ENCODE results near the gene IGFBPL1.

- no peak for TF ChIP-seq POLR2A (IDR thresholded peaks at IDR 0.05; ENCODE audit: control extremely low read depth in 1 of 2, low read depth in 2 of 2, low read length in 2 of 2)
- no peak for TF ChIP-seq POLR2AphosphoS5 (IDR thresholded peaks at IDR 0.05; ENCODE audit: low read depth, low read length)
- TF ChIP-seq CTCF (IDR thresholded peaks at IDR 0.05; ENCODE audit: control extremely low read depth in 1 of 3, insufficient read depth in 1 of 3, low read depth in 1 of 3, low read length in 3 of 3) = no peak
- TF ChIP-seq EZH2 (IDR thresholded peaks at IDR 0.05; ENCODE audit: low read depth, low read length, severe bottlenecking) = no peak
- no peak for TF ChIP-seq TAF1 (IDR thresholded peaks at IDR 0.05; ENCODE audit: low read depth, low read length)
- TF ChIP-seq CBX5 (IDR thresholded peaks at IDR 0.05; ENCODE audit: low read depth, low read length) = no peak
- no peak for TF ChIP-seq TAF7 (optimal IDR thresholded peaks at IDR 0.05; ENCODE audit: borderline replicate concordance, low read depth, low read length)
These were observed 36.5 kb downstream of the IGFBPL1 start for GRCh38 chr9:38387751-38388150.

Measured in H1 (cell line).